HG02610 (cell line): ENCODE data around the gene HAO2.
"Not testable (repeated sequence)": the region's sequence is repeated elsewhere in the genome, so short reads cannot be mapped to it uniquely, and the experiment has no call there.

Experiments
- ATAC-seq: cut with Tn5 transposase; IDR thresholded peaks from one replicate; pipeline ENCODE4 v1.9.1; 2021; ENCODE audit warnings: mild to moderate bottlenecking, moderate library complexity; ENCODE audit not compliant: unreplicated experiment

The HAO2 gene

GRCh38 chr1:119368554-119368953 lies at the start of gene HAO2:
Gene HAO2, plus strand, starts transcription at chr1:119368785. Its CDS starts 12,301 bp downstream, at chr1:119381086.
- ATAC-seq: no peak

- ATAC-seq: no peak
Observed at GRCh38 chr1:119320100-119320499, 48.5 kb upstream of the HAO2 start.

DNA sequence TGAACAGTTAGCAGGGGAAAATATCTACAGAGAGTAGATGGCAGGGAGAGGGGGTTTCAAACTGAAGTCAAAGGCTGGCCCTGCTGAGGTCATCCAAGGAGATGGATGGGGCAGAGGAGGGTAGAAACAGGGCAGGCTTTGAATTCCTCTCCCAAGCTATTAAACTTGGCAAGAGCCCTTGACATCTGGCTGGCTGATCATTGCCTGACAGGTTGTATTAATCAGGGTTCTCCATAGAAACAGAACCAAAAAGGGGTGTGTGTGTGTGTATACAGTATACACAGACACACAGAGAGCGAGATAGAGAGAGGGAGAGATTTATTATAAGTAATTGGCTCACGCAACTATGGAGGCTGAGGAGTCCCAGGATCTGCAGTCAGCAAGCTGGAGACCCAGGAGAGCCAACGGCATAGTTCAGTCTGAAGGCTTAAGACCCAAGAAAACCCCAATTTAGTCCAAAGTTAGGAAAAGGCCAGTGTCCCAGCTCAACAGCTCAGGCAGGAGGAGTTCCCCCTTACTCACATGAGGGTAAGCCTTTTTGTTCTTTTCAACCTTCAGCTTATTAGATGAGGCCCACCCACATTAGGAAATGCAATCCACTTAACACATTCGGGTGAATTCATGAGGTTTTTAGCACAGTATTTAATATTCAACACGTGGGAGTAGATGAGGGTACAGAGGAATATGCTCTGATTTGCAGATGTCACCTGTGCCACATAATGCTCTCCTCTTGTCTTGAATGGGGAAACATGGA lies 46.7 kb upstream of the HAO2 start:
- ATAC-seq: no peak

DNA sequence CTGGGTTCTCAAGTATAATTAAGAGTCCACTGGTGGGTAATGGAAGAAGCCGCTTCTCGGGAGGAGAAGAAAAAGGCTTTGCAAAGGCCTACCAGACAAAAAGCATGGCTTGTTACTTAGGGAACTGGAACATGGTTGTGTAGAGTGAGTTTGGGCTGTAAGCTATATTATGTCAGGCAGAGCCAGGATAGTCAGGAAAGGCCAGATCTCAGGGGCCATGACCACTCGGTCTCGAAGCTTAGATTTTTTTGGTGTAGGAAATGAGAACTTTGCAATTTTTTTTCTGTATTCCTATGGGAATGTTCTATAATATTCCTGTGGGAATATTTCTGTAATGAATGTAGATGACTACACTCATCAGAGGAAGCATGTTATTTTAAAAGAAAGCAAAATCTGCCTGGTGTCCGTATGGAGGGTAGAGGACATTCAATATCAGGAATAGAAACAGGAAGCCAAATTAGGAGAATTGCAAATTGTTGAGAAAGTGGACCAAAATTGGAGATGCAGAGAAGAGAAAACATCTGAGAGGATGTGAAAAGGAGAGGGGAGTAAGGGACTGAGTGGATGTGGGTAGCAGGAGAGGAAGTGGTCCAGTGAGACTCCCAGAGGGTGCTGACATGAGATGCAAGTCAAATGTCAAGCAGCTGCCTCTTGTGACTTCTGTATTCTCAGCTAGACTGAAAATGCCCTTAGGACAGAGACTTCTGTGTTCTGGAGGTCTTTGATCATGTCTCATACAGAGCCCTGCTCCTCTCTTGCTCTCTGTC lies 45.2 kb upstream of the HAO2 start:
- peak; percentile 88 for ATAC-seq

GRCh38 chr1:119324198-119324597 lies 44.4 kb upstream of the HAO2 start:
- ATAC-seq: no peak

GRCh38 chr1:119326251-119326650 lies 42.3 kb upstream of the HAO2 start:
- ATAC-seq: no peak

DNA sequence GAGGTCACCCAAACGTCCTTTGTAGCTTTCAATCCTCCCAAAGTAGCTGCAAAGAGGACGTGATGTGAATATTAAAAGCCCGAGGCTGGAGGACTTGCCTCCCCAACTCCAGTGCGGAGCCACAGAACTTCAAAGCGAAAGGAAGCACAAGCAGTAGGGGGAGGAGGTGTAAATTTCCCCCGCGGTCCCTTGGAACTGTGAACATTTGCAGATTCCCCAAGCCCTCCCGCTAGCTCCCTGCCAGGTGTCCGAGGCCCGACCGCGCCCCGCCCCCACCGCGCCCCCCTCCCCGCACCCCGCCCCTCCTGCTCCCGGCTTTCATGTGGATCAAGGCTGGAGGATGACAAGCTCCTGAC lies 41.5 kb upstream of the HAO2 start:
- no peak for ATAC-seq

DNA sequence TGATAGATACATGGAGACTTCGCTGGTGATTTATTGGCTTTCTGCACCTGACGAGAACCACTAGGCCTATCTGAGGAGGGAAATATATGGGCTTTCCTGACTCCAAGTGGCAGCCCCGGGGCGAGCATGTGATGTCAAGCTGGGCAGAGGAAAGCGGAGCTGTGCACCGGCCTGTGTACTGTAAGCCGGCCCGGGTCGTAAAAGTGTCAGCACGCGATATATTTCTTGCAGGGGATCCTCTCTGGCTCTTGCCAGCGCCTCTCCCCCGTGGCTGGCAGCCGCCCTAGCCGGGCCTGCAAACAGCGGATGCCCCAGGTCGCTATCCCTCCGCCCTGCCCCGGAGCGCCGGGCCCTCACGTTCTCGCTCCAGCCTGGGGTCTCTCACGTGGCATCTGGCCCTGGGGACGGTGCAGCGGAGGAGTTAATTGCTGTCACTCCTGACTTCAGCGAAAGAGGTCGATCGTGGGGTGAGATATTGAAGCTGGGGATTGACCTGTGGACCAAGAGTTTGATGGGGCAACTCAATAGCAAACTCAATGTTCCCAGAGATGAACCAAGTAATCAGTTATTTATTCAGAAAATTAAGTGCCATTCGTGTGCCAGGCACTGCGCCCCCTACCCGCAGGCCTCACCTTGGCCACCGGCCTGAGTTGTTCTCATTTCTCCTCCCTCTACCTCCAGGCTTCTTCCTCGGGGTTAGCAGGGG lies 41.0 kb upstream of the HAO2 start:
- no peak for ATAC-seq

GRCh38 chr1:119329541-119330461 lies 38.8 kb upstream of the HAO2 start:
- no peak for ATAC-seq

GRCh38 chr1:119330466-119331189 lies 38.0 kb upstream of the HAO2 start:
- ATAC-seq: no peak

- ATAC-seq: no peak
Observed at GRCh38 chr1:119331190-119331515, 37.4 kb upstream of the HAO2 start.

- ATAC-seq: no peak
Observed at GRCh38 chr1:119331915-119332314, 36.7 kb upstream of the HAO2 start.

DNA sequence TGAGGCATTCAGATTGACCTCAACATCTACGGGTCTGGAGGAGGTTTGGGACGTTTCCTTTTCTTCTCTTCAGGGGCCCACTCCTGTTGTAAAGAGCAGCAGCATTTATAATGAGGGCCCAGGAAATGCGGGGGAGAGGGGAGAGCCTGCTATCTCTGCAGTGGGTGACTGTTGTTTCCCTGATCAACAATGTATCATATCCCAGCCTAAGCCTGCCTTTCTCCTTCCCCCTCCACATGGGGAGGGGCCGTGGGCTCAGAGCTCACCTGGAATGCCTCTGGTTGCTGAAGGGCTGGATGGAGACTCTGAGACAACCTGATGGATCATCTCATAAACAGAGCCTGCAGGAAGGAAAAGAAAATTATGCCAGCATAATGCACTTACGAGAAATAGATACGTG lies 36.0 kb upstream of the HAO2 start:
- ATAC-seq: no peak

- no peak for ATAC-seq
Observed at GRCh38 chr1:119333163-119333896, 35.3 kb upstream of the HAO2 start.

DNA sequence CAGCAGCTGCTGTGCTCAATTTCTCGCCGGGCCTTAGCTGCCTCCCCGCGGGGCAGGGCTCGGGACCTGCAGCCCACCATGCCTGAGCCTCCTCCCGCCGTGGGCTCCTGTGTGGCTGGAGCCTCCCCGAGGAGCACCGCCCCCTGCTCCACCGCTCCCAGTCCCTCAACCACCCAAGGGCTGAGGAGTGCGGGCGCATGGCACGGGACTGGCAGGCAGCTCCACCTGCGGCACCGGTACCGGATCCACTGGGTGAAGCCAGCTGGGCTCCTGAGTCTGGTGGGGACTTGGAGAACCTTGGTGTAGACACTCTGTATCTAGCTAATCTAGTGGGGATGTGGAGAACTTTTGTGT lies 34.7 kb upstream of the HAO2 start:
- not testable (repeated sequence) for ATAC-seq

DNA sequence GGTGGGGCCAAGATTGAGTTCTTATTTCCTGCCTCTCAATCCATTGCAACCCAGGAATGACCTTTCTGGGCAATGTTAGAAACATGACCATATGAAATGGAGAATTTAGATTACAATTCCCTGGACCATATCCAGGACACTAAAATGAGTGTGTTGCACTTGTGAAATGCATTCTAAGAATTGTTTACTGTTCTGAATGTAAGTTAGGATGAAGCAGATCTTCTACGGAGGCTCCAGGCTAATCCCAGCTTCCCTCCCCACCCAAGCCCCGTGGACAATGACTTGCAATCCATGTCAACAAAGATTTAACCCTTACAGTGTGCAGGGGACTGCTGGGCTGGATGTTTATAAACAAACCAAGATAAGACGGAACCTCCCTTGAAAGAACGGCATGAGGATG lies 31.7 kb upstream of the HAO2 start:
- ATAC-seq: no peak

DNA sequence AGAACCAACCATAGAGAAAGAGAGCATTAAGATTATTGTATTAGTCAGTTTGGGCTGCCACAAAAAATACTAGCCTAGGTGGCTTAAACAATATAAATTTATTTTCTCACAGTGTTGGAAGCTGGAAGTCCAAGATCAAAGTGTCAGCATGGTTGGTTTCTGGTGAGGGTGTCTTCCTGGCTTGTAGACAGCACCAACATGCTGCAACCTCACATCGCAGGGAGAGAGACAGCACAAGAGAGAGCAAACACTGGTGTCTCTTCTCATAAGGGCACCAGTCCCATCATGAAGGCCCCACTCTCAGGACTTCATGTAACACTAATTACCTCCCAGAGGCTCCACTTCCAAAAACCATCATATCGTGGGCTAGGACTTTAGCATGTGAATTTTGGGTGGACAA lies 30.6 kb upstream of the HAO2 start:
- ATAC-seq: no peak

DNA sequence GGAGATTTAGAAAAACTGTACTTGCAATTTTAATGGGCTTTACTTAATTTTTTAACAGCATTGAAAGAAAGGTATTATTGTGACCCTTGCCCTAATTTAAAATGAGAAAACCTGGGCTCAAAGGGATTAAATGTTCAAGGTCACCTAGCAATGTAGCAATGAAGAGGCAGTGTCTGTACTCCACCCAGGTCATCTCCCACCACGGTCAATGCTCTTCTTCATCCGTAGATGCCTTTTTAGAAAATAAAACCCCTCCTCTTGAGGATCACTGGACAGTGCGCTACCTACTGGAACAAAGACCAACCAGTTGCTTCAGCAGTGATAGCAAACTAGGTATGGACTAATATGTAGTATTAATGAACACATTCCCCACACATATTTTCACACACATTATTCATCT lies 29.8 kb upstream of the HAO2 start:
- ATAC-seq: no peak

GRCh38 chr1:119340861-119341261 lies 27.7 kb upstream of the HAO2 start:
- no peak for ATAC-seq
